GM19438 (cell line): ENCODE data around the gene SPAG5.

Source experiments
- ATAC-seq: cut with Tn5 transposase; IDR thresholded peaks from one replicate; pipeline ENCODE4 v1.9.1; 2021; ENCODE audit warnings: low read depth; ENCODE audit not compliant: unreplicated experiment

SPAG5 gene

GRCh38 chr17:28598799-28599310, at the start of gene SPAG5:
SPAG5 (minus strand) TSS chr17:28599025; CDS start chr17:28598946, 79 bp downstream.
- peak; percentile 81 for ATAC-seq

- no peak for ATAC-seq
These were observed 47.4 kb upstream of the SPAG5 start for GRCh38 chr17:28646039-28646754.

GRCh38 chr17:28645576-28645939, 46.7 kb upstream of the SPAG5 start:
- ATAC-seq = no peak

- peak; percentile 83 for ATAC-seq
These were observed 46.2 kb upstream of the SPAG5 start, which contains the start of gene BLTP2 for GRCh38 chr17:28644787-28645575. BLTP2 (minus strand) TSS chr17:28645158; CDS start chr17:28645056, 102 bp downstream.

- ATAC-seq = no peak
These were observed 45.4 kb upstream of the SPAG5 start for GRCh38 chr17:28643983-28644786.

GRCh38 chr17:28641579-28641978, 42.8 kb upstream of the SPAG5 start:
- ATAC-seq = no peak

- ATAC-seq = no peak
These were observed 36.7 kb upstream of the SPAG5 start for GRCh38 chr17:28635506-28635905.

GRCh38 chr17:28634206-28634865, 35.5 kb upstream of the SPAG5 start:
- no peak for ATAC-seq

GRCh38 chr17:28626818-28627217, 28.0 kb upstream of the SPAG5 start:
- no peak for ATAC-seq

GRCh38 chr17:28624148-28624547, 25.3 kb upstream of the SPAG5 start:
- ATAC-seq = no peak

GRCh38 chr17:28623696-28624095, 24.9 kb upstream of the SPAG5 start:
- ATAC-seq = no peak

GRCh38 chr17:28622186-28622585, 23.4 kb upstream of the SPAG5 start:
- ATAC-seq = no peak

GRCh38 chr17:28620010-28620409, 21.2 kb upstream of the SPAG5 start:
- ATAC-seq = no peak

GRCh38 chr17:28618464-28618863, 19.6 kb upstream of the SPAG5 start:
- no peak for ATAC-seq

- ATAC-seq = no peak
These were observed 17.5 kb upstream of the SPAG5 start for GRCh38 chr17:28616281-28616680.

GRCh38 chr17:28615260-28615940, 16.6 kb upstream of the SPAG5 start:
- ATAC-seq = no peak

GRCh38 chr17:28613931-28614381, 15.1 kb upstream of the SPAG5 start, which contains the start of gene RSKR:
RSKR (minus strand) TSS chr17:28614185; CDS start chr17:28614161, 24 bp downstream.
- no peak for ATAC-seq

- ATAC-seq = no peak
These were observed 14.4 kb upstream of the SPAG5 start for GRCh38 chr17:28612936-28613872.
